ENCODE results near the gene PCDHB13.
"Not testable (repeated sequence)": the region's sequence is repeated elsewhere in the genome, so short reads cannot be mapped to it uniquely, and the experiment has no call there.

The PCDHB13 gene

GRCh38 chr5:141201646-141202045 lies 12.1 kb upstream of the PCDHB13 start:
- DNase-seq (ENCODE audit: low spot score): not testable (repeated sequence)

GRCh38 chr5:141208478-141208877 lies 5.2 kb upstream of the PCDHB13 start, which contains the start of gene PCDHB12:
TSS of gene PCDHB12 (plus strand) at chr5:141208719. CDS start at chr5:141208908, 189 bp downstream.
- DNase-seq (ENCODE audit: low spot score): peak; percentile 31

GRCh38 chr5:141210281-141210680 lies 3.4 kb upstream of the PCDHB13 start:
- DNase-seq (ENCODE audit: low spot score): not testable (repeated sequence)

- DNase-seq (ENCODE audit: low spot score): not testable (repeated sequence)
These were observed 2.9 kb upstream of the PCDHB13 start for GRCh38 chr5:141210849-141211248.

- DNase-seq (ENCODE audit: low spot score): not testable (repeated sequence)
These were observed 864 bp downstream of the PCDHB13 start for GRCh38 chr5:141214583-141214982.

GRCh38 chr5:141215504-141215903 lies 1.8 kb downstream of the PCDHB13 start:
- DNase-seq (ENCODE audit: low spot score): not testable (repeated sequence)

GRCh38 chr5:141216035-141216434 lies 2.3 kb downstream of the PCDHB13 start:
- not testable (repeated sequence) for DNase-seq (ENCODE audit: low spot score)

- DNase-seq (ENCODE audit: low spot score): peak; percentile 23
These were observed 9.5 kb downstream of the PCDHB13 start, which contains the start of gene PCDHB14 for GRCh38 chr5:141223112-141223783. TSS of gene PCDHB14 (plus strand) at chr5:141223343. CDS start at chr5:141223506, 163 bp downstream.

GRCh38 chr5:141224844-141225243 lies 11.1 kb downstream of the PCDHB13 start:
- DNase-seq (ENCODE audit: low spot score): not testable (repeated sequence)

- DNase-seq (ENCODE audit: low spot score): not testable (repeated sequence)
These were observed 11.7 kb downstream of the PCDHB13 start for GRCh38 chr5:141225421-141225820.

- DNase-seq (ENCODE audit: low spot score): peak; percentile 15
These were observed 20.5 kb downstream of the PCDHB13 start for GRCh38 chr5:141234109-141234667.

- not testable (repeated sequence) for DNase-seq (ENCODE audit: low spot score)
These were observed 22.2 kb downstream of the PCDHB13 start for GRCh38 chr5:141235922-141236321.

- no peak for DNase-seq (ENCODE audit: low spot score)
These were observed 23.0 kb downstream of the PCDHB13 start for GRCh38 chr5:141236516-141237313.

- DNase-seq (ENCODE audit: low spot score): no peak
These were observed 27.8 kb downstream of the PCDHB13 start for GRCh38 chr5:141241496-141241895.

- DNase-seq (ENCODE audit: low spot score): peak; percentile 32
These were observed 31.6 kb downstream of the PCDHB13 start, which contains the start of gene PCDHB15 for GRCh38 chr5:141245250-141245717. TSS of gene PCDHB15 (plus strand) at chr5:141245395. CDS start at chr5:141245579, 184 bp downstream.

- not testable (repeated sequence) for DNase-seq (ENCODE audit: low spot score)
These were observed 33.3 kb downstream of the PCDHB13 start for GRCh38 chr5:141246971-141247370.

GRCh38 chr5:141247434-141247833 lies 33.7 kb downstream of the PCDHB13 start:
- not testable (repeated sequence) for DNase-seq (ENCODE audit: low spot score)

GRCh38 chr5:141250576-141250975 lies 36.9 kb downstream of the PCDHB13 start:
- no peak for DNase-seq (ENCODE audit: low spot score)

- no peak for DNase-seq (ENCODE audit: low spot score)
These were observed 44.7 kb downstream of the PCDHB13 start for GRCh38 chr5:141258464-141258863.

- no peak for DNase-seq (ENCODE audit: low spot score)
These were observed 45.2 kb downstream of the PCDHB13 start for GRCh38 chr5:141258948-141259347.

GRCh38 chr5:141260458-141261237 lies 46.9 kb downstream of the PCDHB13 start:
- no peak for DNase-seq (ENCODE audit: low spot score)

- DNase-seq (ENCODE audit: low spot score): no peak
These were observed 47.5 kb downstream of the PCDHB13 start for GRCh38 chr5:141261238-141261546.
